HepG2 (cell line): ENCODE measurements around the gene C7orf57. TPM values are rescaled to one million over a fixed set of nuclear protein-coding genes. Genes with fewer than 3 reads are reported as not detected.

Source experiments
- ATAC-seq: fragments of 200-7000 bp; cut with Tn5 transposase; 3 replicates; pipeline ENCODE4 v1.9.1; 2020; ENCODE audit warnings: mild to moderate bottlenecking, moderate library complexity
- BruUV-seq: library from RNA; stranded (reverse); fragments of 400-500 nt; replicated peaks from 2 replicates; lab custom pipeline; 2021; lab: Mats Ljungman, UMichigan
- CTCF ChIA-PET: fragments of 300-600 bp; formaldehyde crosslinking; extraction: SDS; loops from one replicate; lab custom pipeline; 2021; ENCODE audit warnings: low total read pairs, inconsistent platforms, low intra/inter-chr PET ratio; lab: Yijun Ruan, JAX
- POLR2A ChIA-PET: fragments of 350-600 bp; sonication (Branson Sonifier 250); formaldehyde crosslinking; loops from one replicate; lab custom pipeline; 2020; ENCODE audit warnings: antibody characterized with exemption, inconsistent platforms; lab: Yijun Ruan, JAX
- DNase-seq: peaks from one replicate; pipeline ENCODE4 v3.0.0-alpha.2; 2015; ENCODE audit warnings: low spot score
- FAIRE-seq: peaks from 3 replicates; lab custom pipeline; 2011; peaks lifted over from hg19 to GRCh38; lab: Jason Lieb, UNC
- H2AFZ ChIP-seq: one replicate; pipeline ENCODE4 v1.6.1; 2011; ENCODE audit warnings: low read length, inconsistent platforms
- H3K27ac ChIP-seq: fragments of 300-600 bp; 3 replicates; pipeline ENCODE4 v1.8.0; 2011; ENCODE audit warnings: mixed run types, mild to moderate bottlenecking, mixed read lengths, low read length, inconsistent platforms; ENCODE audit not compliant: insufficient read depth; ENCODE audit errors: extremely low read length
- H3K27me3 ChIP-seq, 2 experiments: fragments of 200-600 bp in 1 of 2; 2 replicates in 1 of 2; 3 replicates in 1 of 2; pipeline versions ENCODE4 v1.6.0 to v1.8.0; 2011; ENCODE audit warnings: low read length in 2 of 2, mild to moderate bottlenecking in 2 of 2, moderate library complexity in 2 of 2, inconsistent platforms in 1 of 2; ENCODE audit not compliant: insufficient read depth in 2 of 2, control insufficient read depth in 1 of 2
- H3K36me3 ChIP-seq, 2 experiments: fragments of 200-600 bp in 1 of 2; replicated peaks in 1 of 2; 2 replicates in 1 of 2; 3 replicates in 1 of 2; pipeline versions ENCODE4 v1.5.1 to v1.8.0; 2011; ENCODE audit warnings: low read length in 2 of 2, inconsistent platforms in 1 of 2; ENCODE audit not compliant: insufficient read depth in 2 of 2, control insufficient read depth in 1 of 2
- H3K4me1 ChIP-seq: 2 replicates; pipeline ENCODE4 v1.5.1; 2012; ENCODE audit warnings: low read length, inconsistent platforms; ENCODE audit not compliant: insufficient read depth
- H3K4me2 ChIP-seq: 2 replicates; pipeline ENCODE4 v1.6.0; 2011; ENCODE audit warnings: low read depth, low read length, inconsistent platforms
- H3K4me3 ChIP-seq, 3 experiments: fragments of 200-600 bp in 1 of 3; sonication (generic), shearing (Covaris generic) in 1 of 3; replicated peaks in 1 of 3; 2 replicates each; pipeline ENCODE4 v1.5.1; 2011 to 2016; ENCODE audit warnings: low read length in 3 of 3, inconsistent platforms in 2 of 3, low read depth in 2 of 3, mild to moderate bottlenecking in 2 of 3, control low read depth in 1 of 3, mixed read lengths in 1 of 3; ENCODE audit not compliant: insufficient read depth in 1 of 3
- H3K79me2 ChIP-seq: one replicate; pipeline ENCODE4 v1.6.1; 2011; ENCODE audit warnings: low read length, inconsistent platforms; ENCODE audit not compliant: insufficient read depth
- H3K9ac ChIP-seq: 2 replicates; pipeline ENCODE4 v1.6.0; 2011; ENCODE audit warnings: mild to moderate bottlenecking, low read depth, low read length, inconsistent platforms; ENCODE audit not compliant: insufficient read depth
- H3K9me3 ChIP-seq: 2 replicates; pipeline ENCODE4 v1.5.1; 2012; ENCODE audit warnings: mild to moderate bottlenecking, low read length
- H4K20me1 ChIP-seq: 2 replicates; pipeline ENCODE4 v1.6.0; 2011; ENCODE audit warnings: inconsistent platforms, mild to moderate bottlenecking, low read length, moderate library complexity; ENCODE audit not compliant: insufficient read depth
- ARID2 ChIP-seq: sonication (generic); formaldehyde crosslinking; IDR thresholded peaks from 2 replicates; pipeline ENCODE4 v1.8.1; 2022; ENCODE audit warnings: mild to moderate bottlenecking, missing genetic modification reagents, borderline replicate concordance
- ARNT2 ChIP-seq: sonication (generic); formaldehyde crosslinking; IDR thresholded peaks from 2 replicates; pipeline ENCODE4 v1.8.0; 2022; ENCODE audit warnings: mild to moderate bottlenecking, low read depth, missing genetic modification reagents, moderate library complexity
- ESRRA ChIP-seq: sonication (generic); formaldehyde crosslinking; IDR thresholded peaks from 2 replicates; pipeline ENCODE4 v1.5.1; 2020; ENCODE audit warnings: mild to moderate bottlenecking, low read depth, missing genetic modification reagents
- HNF4G ChIP-seq, 2 experiments: sonication (generic) in 1 of 2; formaldehyde crosslinking in 1 of 2; IDR thresholded peaks; 2 replicates each; pipeline versions ENCODE4 v1.4.0 to v1.6.1; 2011 to 2020; ENCODE audit warnings: borderline replicate concordance in 2 of 2, low read depth in 2 of 2, mild to moderate bottlenecking in 2 of 2, low read length in 1 of 2, missing genetic modification reagents in 1 of 2, moderate library complexity in 1 of 2
- KDM3A ChIP-seq: IDR thresholded peaks from 2 replicates; pipeline ENCODE4 v1.6.1; 2018; ENCODE audit warnings: low read depth, missing compliant biosample characterization
- KDM4B ChIP-seq: sonication (generic); formaldehyde crosslinking; IDR thresholded peaks from 2 replicates; pipeline ENCODE4 v1.4.0; 2020; ENCODE audit warnings: missing genetic modification reagents
- PCBP2 ChIP-seq: fragments of 200-400 bp; formaldehyde crosslinking; optimal IDR thresholded peaks from 2 replicates; pipeline ENCODE3; 2018; ENCODE audit warnings: low read length, low read depth; ENCODE audit not compliant: poor library complexity, severe bottlenecking
- SOX5 ChIP-seq: IDR thresholded peaks from 2 replicates; pipeline ENCODE4 v1.6.1; 2016; ENCODE audit warnings: borderline replicate concordance
- ZNF350 ChIP-seq: sonication (generic); formaldehyde crosslinking; IDR thresholded peaks from 2 replicates; pipeline ENCODE4 v1.4.0; 2020; ENCODE audit warnings: mild to moderate bottlenecking, low read depth, missing genetic modification reagents, borderline replicate concordance
- ZNF614 ChIP-seq: IDR thresholded peaks from 2 replicates; pipeline ENCODE4 v1.6.1; 2018; ENCODE audit warnings: missing biosample characterization, missing genetic modification reagents, inconsistent platforms, borderline replicate concordance
- WGBS: methylation state at CpG from one replicate; pipeline ENCODE4 v1.1.6; 2017; ENCODE audit warnings: low lambda C conversion rate; 5-methylcytosine and 5-hydroxymethylcytosine counted together
- in situ Hi-C: cut with HindIII; loops from 2 replicates; pipeline ENCODE4 v1.10.0; 2017; ENCODE audit warnings: low pct_unique_long_range_greater_than_20kb; ENCODE audit not compliant: extremely low pct_ligation_motif_present
- intact Hi-C: fragments of 100-400 bp; cut with micrococcal nuclease; formaldehyde crosslinking; loops from one replicate; pipeline ENCODE4 v1.10.0; 2022; ENCODE audit not compliant: unreplicated experiment
- polyA plus RNA-seq, 8 experiments: library from polyadenylated mRNA; depleted of rRNA in 3 of 8; stranded (reverse) in 7 of 8; unstranded in 1 of 8; fragments of >200 nt; fragmentation: Illumina TruSeq in 4 of 8; extraction: Trizol in 4 of 8; gene quantifications; 2 replicates each; pipeline versions ENCODE4 v1.2.1 to v1.2.3, GENCODE V29; 2011 to 2016; ENCODE audit warnings: low read depth in 4 of 8, missing spikeins in 1 of 8, mixed read lengths in 1 of 8; ENCODE audit not compliant: insufficient read depth in 1 of 8
- total RNA-seq, 5 experiments: library from RNA; depleted of rRNA; stranded (reverse); fragments of >200 nt; fragmentation: Illumina TruSeq; extraction: Trizol; gene quantifications; 2 replicates each; pipeline ENCODE4 v1.2.3, GENCODE V29; 2016; ENCODE audit warnings: low read depth in 1 of 5
- TF ChIP-seq, protein P1 (sequence below): sonication (generic); formaldehyde crosslinking; IDR thresholded peaks from 2 replicates; pipeline ENCODE4 v1.4.0; 2020; ENCODE audit warnings: mild to moderate bottlenecking, missing genetic modification reagents

The C7orf57 gene
- total and polyA plus RNA-seq, 2 of the 13 experiments (the other 11 are each of a cell fraction or from before 2014, with no cell fraction given) = not detected

DNA sequence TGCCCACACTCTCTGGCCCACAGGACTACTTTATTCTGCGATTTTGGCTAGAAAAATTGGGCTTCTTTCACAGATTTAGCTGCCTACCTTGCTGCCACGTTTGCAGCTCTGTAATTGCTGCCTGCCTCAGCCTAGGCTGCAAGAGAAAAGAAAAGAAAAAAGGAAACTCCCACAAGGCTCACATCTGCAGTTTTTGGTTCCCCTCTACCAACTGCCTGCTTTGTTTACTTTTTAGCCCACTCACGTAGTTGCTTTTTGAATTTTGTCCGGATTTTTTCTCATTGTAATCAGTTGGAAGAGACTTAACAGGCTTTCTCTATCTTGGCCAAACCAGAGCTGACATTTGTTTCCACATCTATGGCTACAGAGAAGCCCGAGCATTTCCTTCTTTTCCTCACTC is 30.7 kb upstream of the C7orf57 start:
- BruUV-seq = no TSS peak

More for the DNA sequence above, 30.7 kb upstream of the C7orf57 start:
- no peak overlapping the region for H2AFZ ChIP-seq
- no peaks in the 10 kb centered on the region for H3K79me2 ChIP-seq
- intact Hi-C loops (no loop called here), in situ Hi-C loops (no loop called here)
- no peaks in the 10 kb centered on the region for H3K36me3 ChIP-seq
- DNase-seq (no peak), ATAC-seq (no peak), FAIRE-seq (no peak)
- WGBS = under 1% methylated on average over 5 of the region's 5 CpGs
- ChIA-PET POLR2A (no interaction called here), CTCF (no interaction called here)
- no peak overlapping the region for H3K4me2 ChIP-seq
- no peaks in the 10 kb centered on the region for H3K9me3 ChIP-seq
- no peak for TF ChIP-seq PCBP2
- no peak for TF ChIP-seq ESRRA (CRISPR knock-in tag)
- no peak for TF ChIP-seq ZNF614 (CRISPR knock-in tag)
- no peak for TF ChIP-seq ARID2 (CRISPR knock-in tag)
- no peak for TF ChIP-seq KDM3A (CRISPR knock-in tag)
- TF ChIP-seq SOX5 = no peak
- TF ChIP-seq, protein P1, sequence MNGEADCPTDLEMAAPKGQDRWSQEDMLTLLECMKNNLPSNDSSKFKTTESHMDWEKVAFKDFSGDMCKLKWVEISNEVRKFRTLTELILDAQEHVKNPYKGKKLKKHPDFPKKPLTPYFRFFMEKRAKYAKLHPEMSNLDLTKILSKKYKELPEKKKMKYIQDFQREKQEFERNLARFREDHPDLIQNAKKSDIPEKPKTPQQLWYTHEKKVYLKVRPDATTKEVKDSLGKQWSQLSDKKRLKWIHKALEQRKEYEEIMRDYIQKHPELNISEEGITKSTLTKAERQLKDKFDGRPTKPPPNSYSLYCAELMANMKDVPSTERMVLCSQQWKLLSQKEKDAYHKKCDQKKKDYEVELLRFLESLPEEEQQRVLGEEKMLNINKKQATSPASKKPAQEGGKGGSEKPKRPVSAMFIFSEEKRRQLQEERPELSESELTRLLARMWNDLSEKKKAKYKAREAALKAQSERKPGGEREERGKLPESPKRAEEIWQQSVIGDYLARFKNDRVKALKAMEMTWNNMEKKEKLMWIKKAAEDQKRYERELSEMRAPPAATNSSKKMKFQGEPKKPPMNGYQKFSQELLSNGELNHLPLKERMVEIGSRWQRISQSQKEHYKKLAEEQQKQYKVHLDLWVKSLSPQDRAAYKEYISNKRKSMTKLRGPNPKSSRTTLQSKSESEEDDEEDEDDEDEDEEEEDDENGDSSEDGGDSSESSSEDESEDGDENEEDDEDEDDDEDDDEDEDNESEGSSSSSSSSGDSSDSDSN (CRISPR knock-in tag) = no peak
- TF ChIP-seq ARNT2 (CRISPR knock-in tag) = no peak
- no peak for TF ChIP-seq KDM4B (CRISPR knock-in tag)
- no peak for TF ChIP-seq ZNF350
- TF ChIP-seq HNF4G (IDR thresholded peaks at IDR 0.05; ENCODE audit: borderline replicate concordance, low read depth, low read length) = no peak
- TF ChIP-seq HNF4G (CRISPR knock-in tag; IDR thresholded peaks at IDR 0.05; ENCODE audit: borderline replicate concordance, low read depth) = no peak
- no peak overlapping the region for H3K27ac ChIP-seq
- H4K20me1 ChIP-seq = no peaks in the 10 kb centered on the region
- no peak overlapping the region for H3K9ac ChIP-seq
- no peak overlapping the region for H3K4me3 ChIP-seq
- peaks cover 0 to 8% of the 10 kb centered on the region in 2 experiments; a peak in 1 of 5 replicates for H3K27me3 ChIP-seq
- H3K4me1 ChIP-seq = no peaks in the 10 kb centered on the region
